Activated T-cell treated with anti-CD3 and anti-CD28 coated beads for 48 hours (primary cell): ENCODE results near the gene FBLN5.

Experiments used
- DNase-seq: peaks from one replicate; pipeline ENCODE4 v3.0.0-alpha.2; 2020; ENCODE audit warnings: low read depth

Gene FBLN5, protein sequence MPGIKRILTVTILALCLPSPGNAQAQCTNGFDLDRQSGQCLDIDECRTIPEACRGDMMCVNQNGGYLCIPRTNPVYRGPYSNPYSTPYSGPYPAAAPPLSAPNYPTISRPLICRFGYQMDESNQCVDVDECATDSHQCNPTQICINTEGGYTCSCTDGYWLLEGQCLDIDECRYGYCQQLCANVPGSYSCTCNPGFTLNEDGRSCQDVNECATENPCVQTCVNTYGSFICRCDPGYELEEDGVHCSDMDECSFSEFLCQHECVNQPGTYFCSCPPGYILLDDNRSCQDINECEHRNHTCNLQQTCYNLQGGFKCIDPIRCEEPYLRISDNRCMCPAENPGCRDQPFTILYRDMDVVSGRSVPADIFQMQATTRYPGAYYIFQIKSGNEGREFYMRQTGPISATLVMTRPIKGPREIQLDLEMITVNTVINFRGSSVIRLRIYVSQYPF

DNA sequence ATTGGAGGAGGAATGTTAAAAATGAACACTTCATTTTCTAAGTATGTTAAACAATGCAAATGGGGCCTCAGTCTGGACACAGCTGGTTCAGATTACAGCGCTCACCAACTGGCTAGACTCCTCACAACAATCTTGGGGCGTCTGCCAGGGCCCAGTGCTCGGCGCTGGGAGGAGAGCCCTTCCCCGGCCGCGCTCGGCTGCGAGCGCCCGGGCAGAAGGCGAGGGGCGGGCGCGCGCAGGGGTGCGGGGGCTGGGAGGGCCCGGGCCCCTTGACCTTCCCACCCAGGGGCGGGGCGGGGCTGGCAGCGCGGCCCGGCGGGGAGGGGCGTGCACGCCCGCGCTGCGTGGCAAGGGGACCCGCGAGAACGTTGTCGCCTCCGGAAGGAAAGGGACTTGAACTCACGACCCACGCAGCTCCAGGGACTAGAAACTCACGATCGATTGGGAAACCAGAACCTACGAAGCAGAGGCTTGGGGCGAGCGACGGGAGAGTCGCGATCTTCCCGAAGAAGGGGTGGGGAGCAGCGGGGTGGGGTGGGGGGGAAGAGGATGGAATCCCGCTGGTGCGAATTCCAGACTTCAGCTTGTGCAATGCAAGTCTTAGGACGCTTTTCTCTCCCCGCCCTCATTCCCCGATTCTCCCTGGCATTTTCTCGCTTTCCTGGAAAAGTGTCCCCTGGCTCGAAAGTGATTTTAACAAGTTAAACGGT is at the start of gene FBLN5:
TSS of gene FBLN5 (minus strand) at position 220 of the 710 bp plus-strand sequence. CDS start 465 bp downstream, outside the sequence.
- peak; percentile 46 for DNase-seq

DNA sequence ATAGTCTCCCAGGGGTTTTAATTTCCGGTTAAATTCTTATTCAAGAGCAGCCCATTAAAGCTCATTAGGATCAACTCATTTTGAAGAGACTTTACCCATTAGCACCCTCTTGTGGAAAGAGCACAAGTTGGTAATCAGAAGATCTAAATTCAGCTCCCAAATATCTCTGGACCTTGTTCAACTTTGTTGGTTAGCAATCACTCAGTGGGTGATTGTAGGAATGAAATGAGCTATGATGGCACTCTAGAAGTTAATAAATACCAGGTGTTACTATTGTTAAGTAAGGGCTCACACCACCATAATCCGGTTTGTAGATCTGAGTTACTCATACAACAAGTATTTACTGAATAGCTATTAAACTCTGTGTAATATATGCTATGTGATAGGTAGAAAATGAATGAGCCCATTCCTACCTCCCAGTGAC is 49.5 kb upstream of the FBLN5 start:
- no peak for DNase-seq

DNA sequence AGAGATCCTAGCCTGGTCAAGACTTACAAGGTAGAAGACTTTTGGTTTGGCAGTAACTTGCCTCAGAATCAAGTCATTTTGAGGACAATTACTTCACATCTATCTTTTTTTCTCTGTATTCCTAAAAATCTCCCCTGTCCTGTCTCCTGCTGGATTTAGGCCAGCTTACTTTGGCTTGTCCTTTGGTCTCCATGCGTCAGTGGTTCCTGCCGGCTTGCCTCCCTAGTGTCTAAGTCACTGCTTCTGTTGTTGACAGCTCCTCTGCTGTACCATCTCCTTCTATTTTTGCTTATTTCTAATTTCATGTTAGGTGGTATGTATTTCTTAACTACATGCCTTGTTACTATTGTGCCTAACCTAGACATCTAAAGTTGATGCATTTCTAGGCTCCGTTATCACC is 39.7 kb upstream of the FBLN5 start:
- DNase-seq: no peak

DNA sequence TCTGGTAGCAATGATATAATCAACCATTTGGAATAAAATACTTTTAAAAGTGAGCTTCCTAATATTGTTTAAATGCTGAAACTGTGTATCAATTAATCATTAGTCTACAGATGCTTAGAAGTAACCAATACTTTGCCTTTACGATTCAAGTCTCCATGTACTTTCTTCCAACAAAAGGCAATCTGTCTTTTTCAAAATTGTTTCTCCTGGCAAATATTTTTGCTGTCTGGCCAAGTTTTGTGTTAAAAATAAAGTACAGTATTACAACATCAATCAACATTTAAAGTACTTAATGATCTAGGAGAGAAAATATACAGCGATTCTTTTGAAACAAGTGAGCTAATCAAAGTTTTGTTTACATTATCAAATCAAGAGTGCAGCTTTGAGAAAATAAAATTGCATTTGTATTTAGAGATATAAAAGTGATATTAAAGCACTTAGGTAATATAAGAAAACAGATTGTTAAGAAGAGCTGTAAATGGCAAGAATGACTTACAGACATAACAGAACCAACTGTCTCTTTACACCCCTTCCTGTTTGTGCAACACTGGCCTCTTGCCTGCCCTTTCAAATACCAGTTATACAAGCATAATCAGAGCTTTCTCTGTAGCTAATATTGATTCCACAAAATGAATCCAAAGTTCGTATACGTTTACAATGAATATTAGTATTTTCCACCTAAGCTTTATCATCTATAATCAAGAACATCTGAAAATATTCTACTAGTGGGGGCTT is 38.2 kb upstream of the FBLN5 start:
- DNase-seq: no peak

DNA sequence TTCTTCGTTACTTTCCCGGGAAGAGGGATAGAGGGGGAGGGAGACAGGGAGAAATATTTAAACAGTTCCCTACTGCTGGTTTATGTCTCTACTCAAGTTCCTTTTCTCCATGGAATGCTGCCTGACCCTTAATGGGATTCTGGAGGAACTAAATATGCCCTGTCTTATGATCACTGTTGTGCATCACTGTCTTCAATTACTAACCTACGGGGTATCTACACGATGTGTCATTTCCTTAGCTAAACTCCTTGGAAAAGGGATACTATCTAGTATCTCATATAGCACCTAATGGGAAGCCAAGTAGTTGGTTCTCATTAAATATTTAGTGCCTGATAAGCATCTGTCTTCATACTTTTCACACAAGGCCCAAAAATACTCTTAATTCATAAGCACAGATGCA is 37.5 kb upstream of the FBLN5 start:
- DNase-seq: no peak

DNA sequence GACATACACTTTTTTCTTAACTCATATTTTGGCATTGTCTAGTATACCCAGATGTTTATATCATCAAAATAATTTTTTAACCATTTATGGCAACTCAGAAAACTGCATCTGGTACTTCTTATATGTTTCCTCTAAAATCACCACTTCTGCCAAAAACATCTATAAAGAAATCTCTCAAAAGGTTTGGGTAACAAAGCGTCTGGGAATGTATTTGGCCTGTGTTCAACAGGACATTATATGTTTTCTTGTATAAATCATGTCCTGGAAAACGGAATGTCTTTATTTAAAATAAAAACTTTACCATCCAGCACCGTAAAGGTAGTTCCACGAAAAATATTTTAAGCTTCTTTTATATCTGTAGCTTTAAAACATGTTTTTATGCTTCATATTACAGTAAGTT is 36.1 kb upstream of the FBLN5 start:
- no peak for DNase-seq

DNA sequence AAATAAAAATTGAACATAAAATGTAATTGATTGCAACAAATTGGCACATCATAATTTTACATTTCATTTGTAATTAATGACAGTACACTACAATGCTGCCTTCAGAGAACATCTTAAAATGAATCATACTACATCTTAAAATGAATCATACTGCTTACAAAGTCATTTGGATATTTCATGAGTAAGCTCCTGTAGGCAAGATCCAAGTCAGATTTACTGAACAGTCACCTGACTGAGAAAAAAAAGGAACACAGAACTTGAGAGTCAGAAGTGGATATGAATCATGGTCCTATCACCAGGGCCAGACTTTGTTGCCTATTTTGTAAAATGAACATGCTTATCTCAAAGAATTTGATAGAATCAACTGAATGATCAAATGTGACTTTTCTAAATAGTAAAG is 32.7 kb upstream of the FBLN5 start:
- no peak for DNase-seq

DNA sequence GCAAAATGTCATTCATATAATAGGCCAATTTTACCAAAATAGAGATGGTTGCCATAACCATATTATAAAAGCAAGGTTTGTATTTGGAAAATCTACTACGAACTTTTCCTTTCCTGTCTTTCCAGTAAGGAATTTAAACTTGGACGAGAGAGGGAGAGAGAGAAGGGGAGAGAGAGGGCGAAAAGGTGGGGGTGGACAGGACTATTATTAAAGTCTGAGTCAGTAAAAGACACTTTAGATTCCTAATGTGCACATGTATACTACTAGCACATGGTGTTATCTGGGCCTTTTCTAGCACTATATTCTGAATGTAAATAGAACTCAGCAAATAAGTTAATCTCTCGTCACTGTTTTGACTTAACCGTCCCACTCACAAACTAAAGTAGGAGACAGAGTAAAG is 30.4 kb upstream of the FBLN5 start:
- no peak for DNase-seq

DNA sequence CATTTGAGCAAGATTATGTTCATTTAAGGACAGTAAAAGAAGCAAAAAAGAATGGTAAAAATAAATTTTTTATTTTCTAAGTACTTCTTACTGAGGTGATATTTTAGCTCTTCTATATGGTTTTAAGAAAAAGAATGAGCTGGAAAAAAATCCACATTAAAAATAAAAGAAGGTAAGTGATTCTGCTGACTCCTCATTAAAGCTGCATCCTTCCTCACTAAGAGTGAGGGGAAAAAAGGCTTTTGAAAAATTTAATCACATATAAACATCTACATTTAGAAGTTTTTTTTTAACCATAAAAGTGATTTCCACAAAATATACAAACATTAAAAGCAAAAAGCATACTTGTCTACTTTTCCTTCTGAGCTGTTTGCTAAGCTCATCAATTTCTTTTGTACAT is 28.3 kb upstream of the FBLN5 start:
- DNase-seq: no peak

DNA sequence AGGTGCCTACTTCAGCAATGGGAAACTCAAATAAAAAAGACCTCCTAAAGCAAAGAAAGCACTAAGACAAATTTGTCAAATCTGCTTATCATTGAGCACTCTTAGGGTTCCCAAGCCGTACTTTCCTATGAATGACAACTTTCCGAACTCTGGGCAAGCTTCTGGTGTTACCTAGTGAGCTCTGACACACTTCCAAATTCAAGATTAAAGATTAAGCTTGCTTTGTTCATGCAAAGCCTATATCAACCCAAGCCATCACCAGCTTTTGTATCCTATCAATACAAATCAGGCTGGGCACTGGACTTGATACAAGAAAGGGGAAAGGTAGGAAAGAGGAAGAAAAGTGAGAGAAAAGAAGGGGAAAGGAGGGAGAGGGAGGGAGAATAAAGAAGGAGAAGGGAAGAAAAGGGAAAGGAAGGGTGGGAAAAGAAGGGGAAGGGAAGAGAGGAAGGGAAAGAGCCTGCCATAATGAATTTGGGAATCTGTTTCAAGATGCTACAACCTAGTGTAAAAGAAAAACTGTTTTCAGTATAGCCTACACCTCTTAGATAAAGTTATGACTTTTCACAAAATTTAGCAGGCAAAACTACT is 23.8 kb upstream of the FBLN5 start:
- no peak for DNase-seq

DNA sequence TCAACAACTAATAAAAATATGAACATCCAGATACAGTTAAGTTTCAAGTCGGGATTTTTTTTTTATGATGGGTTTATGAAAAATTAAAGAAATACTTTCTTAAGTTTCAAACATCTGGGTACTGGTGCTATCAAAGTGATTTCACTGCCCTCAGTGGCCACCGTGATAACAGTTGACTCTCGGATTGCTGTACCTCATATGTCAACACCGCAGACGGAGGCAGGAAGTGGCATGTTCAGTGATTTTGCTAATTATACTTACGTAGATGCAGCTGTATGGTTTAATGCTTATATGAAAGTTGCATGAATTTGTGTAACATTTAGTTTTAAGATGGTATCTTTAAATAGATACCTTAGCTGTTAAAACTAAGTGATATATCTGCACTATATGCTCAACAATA is 20.8 kb upstream of the FBLN5 start:
- DNase-seq: no peak

DNA sequence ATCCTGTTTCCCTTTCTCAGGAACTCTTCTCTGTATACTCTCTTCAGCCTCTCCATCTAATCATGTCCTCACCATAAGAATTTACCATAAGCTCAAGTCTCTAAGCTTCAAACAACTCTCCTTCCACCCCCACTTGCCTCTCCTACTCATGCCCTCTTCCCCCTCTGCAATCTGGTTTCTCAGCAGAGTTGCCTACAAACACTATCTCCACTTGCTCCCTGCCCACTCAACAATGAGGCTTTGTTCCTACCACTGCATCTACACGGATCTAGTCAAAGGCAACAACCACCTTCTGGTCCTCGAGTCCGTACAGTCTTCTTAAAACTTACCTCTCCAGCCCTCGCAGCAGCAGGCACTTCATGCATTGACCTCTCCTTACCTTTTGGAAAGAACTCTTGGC is 17.2 kb upstream of the FBLN5 start:
- no peak for DNase-seq

DNA sequence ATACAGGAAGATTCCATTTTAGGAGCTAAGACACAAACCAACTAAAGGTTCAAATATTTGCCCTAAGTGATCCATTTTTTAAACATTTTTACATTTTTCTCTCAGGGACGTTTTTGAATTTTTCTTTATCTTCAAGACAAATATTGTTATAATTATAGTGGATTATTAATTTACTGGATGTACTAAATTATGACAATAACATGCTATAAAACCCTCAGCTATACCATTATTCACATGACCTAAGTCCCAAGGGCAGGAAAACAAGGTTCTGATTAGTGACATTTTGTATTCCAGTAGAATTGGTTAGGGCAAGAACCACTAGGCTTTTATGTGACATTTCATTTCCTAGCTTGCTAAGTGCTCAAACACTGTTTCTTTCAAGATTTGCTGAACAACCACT is 16.5 kb upstream of the FBLN5 start:
- DNase-seq: no peak

DNA sequence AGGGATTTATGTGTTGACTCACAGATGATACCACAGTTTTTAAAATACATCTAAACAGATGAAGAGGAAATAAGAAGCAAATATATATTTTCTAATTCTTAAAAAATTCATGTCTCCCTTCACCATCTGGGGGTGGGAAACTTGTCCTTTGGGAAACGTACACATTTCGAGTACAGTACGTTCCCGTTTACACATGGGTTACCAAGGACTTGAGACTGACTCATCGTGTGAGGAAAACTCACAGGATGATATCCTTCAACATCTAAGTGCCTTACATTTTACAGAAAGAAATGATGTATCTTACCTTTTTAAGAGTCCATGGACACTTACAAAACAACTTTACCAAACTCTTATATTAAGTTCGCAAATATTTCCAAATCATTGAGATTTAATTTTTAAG is 16.0 kb upstream of the FBLN5 start:
- no peak for DNase-seq

DNA sequence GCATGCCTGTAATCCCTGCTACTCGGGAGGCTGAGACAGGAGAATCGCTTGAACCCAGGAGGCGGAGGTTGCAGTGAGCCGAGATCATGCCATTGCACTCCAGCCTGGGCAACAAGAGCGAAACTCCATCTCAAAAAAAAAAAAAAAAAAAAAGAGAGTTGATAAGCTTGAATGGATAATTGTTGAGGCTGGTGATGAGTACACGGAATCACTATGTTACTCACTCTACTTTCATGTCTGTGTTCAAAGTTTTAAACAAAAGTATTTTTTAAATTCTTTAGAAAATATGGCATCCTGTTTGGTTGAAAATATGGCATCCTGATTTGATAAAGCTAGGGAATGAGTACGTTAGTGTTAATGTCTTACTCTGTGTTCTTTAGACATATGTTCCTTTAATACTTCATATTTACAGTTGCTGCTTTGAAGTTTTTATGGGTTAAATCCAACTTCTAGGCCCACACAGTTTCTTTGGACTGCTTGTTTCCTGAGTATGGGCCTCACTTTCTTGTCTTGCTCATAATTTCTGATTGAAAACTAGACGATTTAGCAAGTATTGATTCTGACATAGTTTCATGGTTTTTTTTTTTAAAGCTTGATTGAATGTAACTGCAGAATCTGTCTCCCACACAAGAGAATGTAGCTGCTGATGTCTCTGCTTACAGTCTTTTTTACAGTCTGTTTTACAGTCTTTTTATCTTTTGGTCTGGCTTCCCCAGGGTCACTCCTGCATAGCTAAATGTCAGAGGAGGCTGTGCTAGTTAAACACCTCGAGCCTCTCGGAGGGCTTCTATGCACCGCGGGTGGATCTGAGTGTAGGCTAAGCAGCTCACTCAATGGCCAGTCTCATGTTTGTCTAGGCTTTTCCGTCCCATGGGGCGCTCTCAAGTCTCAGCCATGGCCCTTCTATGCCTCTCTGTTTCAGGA is 14.1 kb upstream of the FBLN5 start:
- no peak for DNase-seq

DNA sequence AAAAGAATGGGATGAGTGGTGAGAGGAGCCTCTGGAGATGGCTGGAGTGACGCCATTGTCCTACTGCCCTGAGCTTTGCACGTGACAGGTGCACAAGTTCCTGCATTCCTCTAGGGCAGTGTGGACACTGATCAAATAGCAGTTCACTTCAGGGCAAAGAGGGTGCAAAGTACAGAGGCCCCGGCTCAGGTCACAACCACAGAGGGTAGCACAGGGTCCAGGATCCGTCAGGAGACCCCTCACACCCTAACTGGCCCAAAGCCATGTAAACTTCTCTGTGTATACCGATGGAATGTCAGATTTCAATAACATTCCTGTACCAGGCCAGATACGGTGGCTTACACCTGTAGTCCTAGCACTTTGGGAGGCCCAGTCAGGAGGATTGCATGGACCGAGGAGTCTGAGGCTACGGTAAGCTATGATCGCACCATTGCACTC is 10.4 kb upstream of the FBLN5 start:
- no peak for DNase-seq

DNA sequence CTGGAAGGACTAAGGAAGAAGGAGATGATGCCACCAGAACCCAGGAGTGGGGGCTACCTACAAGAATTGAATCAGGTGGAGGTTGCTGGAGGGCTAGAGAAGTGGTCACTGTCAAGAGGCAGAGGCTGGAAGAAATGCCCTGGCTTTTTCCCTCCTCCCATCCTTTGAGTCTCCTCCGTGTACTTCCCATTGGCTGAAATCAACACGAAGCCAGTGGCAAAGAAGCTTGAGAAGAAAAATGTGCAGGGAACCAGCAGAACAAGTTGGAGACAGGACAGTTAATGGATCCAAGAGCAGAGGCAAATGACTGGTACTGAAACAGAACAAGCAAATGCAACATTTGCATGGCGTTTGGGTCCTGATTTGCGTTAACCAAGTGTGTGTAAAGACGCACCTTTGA is 9.1 kb upstream of the FBLN5 start:
- DNase-seq: no peak

DNA sequence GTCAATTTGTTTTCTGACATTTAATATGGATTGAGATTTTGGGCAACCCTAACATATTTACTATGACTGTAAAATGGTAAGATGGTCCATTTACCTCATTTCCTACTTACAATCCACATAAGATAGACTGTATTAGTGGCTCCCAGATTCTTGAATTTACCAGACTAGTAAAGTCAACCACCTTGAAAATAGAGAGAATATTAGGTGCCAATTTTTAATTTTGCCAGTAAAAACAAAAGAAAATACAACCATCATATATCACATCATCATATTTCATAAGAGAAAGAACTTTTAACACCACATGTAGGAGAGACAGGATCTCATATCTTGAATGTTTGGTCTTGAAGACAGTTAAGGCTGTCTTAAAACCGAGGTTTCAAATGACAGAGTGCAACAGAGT is 7.7 kb upstream of the FBLN5 start:
- no peak for DNase-seq

DNA sequence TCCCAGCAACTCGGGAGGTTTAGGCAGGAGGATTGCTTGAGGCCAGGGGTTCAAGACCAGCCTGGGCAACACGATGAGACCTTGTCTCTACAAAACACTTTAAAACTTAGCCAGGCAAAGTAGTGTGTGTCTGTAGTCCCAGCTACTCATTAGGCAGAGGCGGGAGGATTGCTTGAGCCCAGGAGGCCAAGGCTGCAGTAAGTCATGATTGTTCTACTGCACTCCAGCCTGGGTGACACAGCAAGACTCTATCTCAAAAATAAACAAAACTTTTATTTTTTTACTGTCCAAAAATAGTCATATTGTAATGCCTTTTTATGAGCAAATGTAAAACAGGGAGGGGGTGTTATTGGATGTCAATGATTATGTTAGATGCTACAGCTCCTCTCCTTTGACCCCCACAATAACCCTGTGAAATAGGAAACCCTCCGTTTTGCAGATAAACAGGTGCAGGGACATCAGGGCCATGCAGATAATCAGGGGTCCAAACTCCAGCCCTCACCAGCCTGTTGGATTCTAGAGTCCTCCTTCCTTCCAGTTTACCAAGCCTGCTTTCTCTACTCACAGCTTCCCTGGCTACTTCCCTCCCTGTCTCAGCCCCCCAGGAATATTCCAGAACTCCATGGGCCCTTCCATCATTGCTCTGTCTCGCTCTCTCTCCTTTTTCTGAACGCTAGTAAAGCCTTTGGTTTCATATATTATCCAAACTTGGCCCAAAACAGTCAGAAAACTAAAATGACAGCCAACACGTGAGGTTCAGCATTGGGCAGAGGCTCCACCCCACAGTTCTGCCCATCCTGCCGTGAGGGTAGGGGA is 5.9 kb upstream of the FBLN5 start:
- DNase-seq: no peak
